Measurements from ENCODE around the gene MED27. TPM values are rescaled to one million over a fixed set of nuclear protein-coding genes. Genes with fewer than 3 reads are reported as not detected.

MED27 gene
- total and polyA plus RNA-seq, 2 of the 13 experiments (the other 11 are each of a cell fraction or from before 2014, with no cell fraction given): 16.9 to 19.0 TPM

DNA sequence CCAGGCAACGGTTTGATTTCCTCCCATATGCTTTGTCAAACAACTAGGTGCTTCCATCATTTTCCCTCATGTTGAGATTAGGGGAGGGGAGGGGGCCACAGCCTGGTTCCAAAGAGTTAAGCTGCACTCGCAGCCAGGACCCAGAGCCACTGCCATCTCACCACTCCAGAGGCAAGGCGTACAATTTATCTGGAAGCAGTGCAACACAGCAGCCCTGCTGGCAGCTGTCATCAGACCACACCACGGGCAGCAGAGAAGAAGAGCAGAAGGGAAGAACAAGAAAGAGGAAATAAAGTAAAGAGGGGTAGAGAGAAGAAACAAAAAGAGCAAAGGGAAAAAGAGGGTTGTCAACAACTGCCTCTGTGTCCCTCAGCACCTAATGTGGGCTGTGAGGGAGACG is 38.9 kb downstream of the MED27 start:
- BruUV-seq (replicated peaks): no TSS peak
- WGBS (ENCODE audit: low lambda C conversion rate): 89% methylated on average over 5 of the region's 5 CpGs
- DNase-seq (ENCODE audit: low spot score) (no peak), ATAC-seq (no peak), FAIRE-seq (no peak)
- Histone ChIP-seq H3K4me1 (ENCODE audit: insufficient read depth, low read length) (peaks cover 5% of the 10 kb centered on the region; the same call in 1 of the 2 replicates), H4K20me1 (ENCODE audit: insufficient read depth, low read length) (no peaks in the 10 kb centered on the region), H3K36me3 (replicated peaks in 1 of 2; ENCODE audit: control insufficient read depth in 1 of 2, insufficient read depth in 2 of 2, low read length in 2 of 2) (no peaks in the 10 kb centered on the region; a peak in 1 of 5 replicates), H3K27ac (ENCODE audit: extremely low read length, insufficient read depth, low read length) (no peak overlapping the region), H3K4me2 (ENCODE audit: low read depth, low read length) (no peak overlapping the region), H3K79me2 (ENCODE audit: insufficient read depth, low read length) (no peaks in the 10 kb centered on the region), H3K4me3 (replicated peaks in 1 of 3; ENCODE audit: insufficient read depth in 1 of 3, low read depth in 2 of 3, low read length in 3 of 3) (no peak overlapping the region), H3K9me3 (ENCODE audit: low read length) (no peaks in the 10 kb centered on the region), H3K9ac (ENCODE audit: insufficient read depth, low read depth, low read length) (no peak overlapping the region), H3K27me3 (ENCODE audit: control insufficient read depth in 1 of 2, insufficient read depth in 2 of 2, low read length in 2 of 2) (no peaks in the 10 kb centered on the region), H2AFZ (ENCODE audit: low read length) (no peak overlapping the region)
- intact Hi-C loops (cut with micrococcal nuclease; ENCODE audit: unreplicated experiment): no loop called here
- ChIA-PET POLR2A (no interaction called here), CTCF (ENCODE audit: low intra/inter-chr PET ratio, low total read pairs) (no interaction called here)
- TF ChIP-seq PHB2 (IDR thresholded peaks at IDR 0.05; ENCODE audit: partially characterized antibody) (no peak), SMARCC2 (IDR thresholded peaks at IDR 0.05) (no peak), SMAD9 (CRISPR knock-in tag; IDR thresholded peaks at IDR 0.05) (no peak), SALL2 (CRISPR knock-in tag; IDR thresholded peaks at IDR 0.05) (no peak), ZNF670 (CRISPR knock-in tag; IDR thresholded peaks at IDR 0.05; ENCODE audit: borderline replicate concordance) (no peak), RFX3 (CRISPR knock-in tag; IDR thresholded peaks at IDR 0.05) (no peak)
- TF ChIP-seq, protein P1, sequence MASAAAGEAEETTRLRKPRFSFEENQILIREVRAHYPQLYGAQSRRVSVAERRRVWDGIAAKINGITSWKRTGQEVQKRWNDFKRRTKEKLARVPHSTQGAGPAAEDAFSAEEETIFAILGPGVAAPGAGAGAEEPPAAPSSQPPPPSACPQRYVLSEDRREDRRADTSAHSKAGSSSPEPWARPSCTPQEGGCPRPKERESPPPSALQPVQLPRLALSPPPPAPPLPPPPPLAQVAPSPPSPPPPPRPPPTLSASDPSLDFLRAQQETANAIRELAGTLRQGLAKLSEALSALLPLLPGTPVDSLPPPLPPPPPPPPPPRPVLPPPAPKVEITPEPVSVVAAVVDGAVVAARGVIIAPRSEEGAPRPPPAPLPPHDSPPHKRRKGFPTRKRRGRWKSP (CRISPR knock-in tag; IDR thresholded peaks at IDR 0.05): no peak
- in situ Hi-C loops (cut with HindIII; ENCODE audit: extremely low pct_ligation_motif_present, low pct_unique_long_range_greater_than_20kb): no loop called here

- Histone ChIP-seq H3K36me3 (replicated peaks in 1 of 2; ENCODE audit: control insufficient read depth in 1 of 2, insufficient read depth in 2 of 2, low read length in 2 of 2) (no peaks in the 10 kb centered on the region; a peak in 1 of 5 replicates), H3K27ac (ENCODE audit: extremely low read length, insufficient read depth, low read length) (no peak overlapping the region), H2AFZ (ENCODE audit: low read length) (no peak overlapping the region), H4K20me1 (ENCODE audit: insufficient read depth, low read length) (no peaks in the 10 kb centered on the region), H3K4me3 (replicated peaks in 1 of 3; ENCODE audit: insufficient read depth in 1 of 3, low read depth in 2 of 3, low read length in 3 of 3) (no peak overlapping the region), H3K4me1 (ENCODE audit: insufficient read depth, low read length) (peaks cover 7% of the 10 kb centered on the region; the same call in 1 of the 2 replicates), H3K4me2 (ENCODE audit: low read depth, low read length) (no peak overlapping the region), H3K27me3 (ENCODE audit: control insufficient read depth in 1 of 2, insufficient read depth in 2 of 2, low read length in 2 of 2) (no peaks in the 10 kb centered on the region), H3K9me3 (ENCODE audit: low read length) (no peaks in the 10 kb centered on the region), H3K9ac (ENCODE audit: insufficient read depth, low read depth, low read length) (no peak overlapping the region), H3K79me2 (ENCODE audit: insufficient read depth, low read length) (no peaks in the 10 kb centered on the region)
- WGBS (ENCODE audit: low lambda C conversion rate): 85% methylated on average over 10 of the region's 10 CpGs
- FAIRE-seq (no peak), DNase-seq (ENCODE audit: low spot score) (no peak), ATAC-seq (peak; percentile 31; the same call in 2 of the 3 replicates)
- intact Hi-C loops (cut with micrococcal nuclease; ENCODE audit: unreplicated experiment) (no loop called here), in situ Hi-C loops (cut with HindIII; ENCODE audit: extremely low pct_ligation_motif_present, low pct_unique_long_range_greater_than_20kb) (no loop called here)
- BruUV-seq (replicated peaks): no TSS peak
- ChIA-PET CTCF (ENCODE audit: low intra/inter-chr PET ratio, low total read pairs) (no interaction called here), POLR2A (no interaction called here)
- TF ChIP-seq FOXA1 (IDR thresholded peaks at IDR 0.05) (no peak), FOXA1 (CRISPR knock-in tag; IDR thresholded peaks at IDR 0.05) (0 out of 2 replicates have a peak, but pooled peaks have one; percentile 22), NFIC (IDR thresholded peaks at IDR 0.05; ENCODE audit: low read length) (no peak)
Measured at GRCh38 chr9:132040246-132040645, 39.4 kb downstream of the MED27 start.
